HepG2 (cell line): ENCODE results near the gene BCL2A1. TPM values are rescaled to one million over a fixed set of nuclear protein-coding genes. Genes with fewer than 3 reads are reported as not detected.
A peak's percentile ranks its signal among the peaks of the same experiment; 100 is the strongest.

Experiments used
- AHR ChIP-seq: IDR thresholded peaks from 2 replicates; pipeline ENCODE4 v1.6.1; 2018; ENCODE audit warnings: missing genetic modification reagents, missing compliant biosample characterization
- ATRX ChIP-seq: sonication (generic); formaldehyde crosslinking; IDR thresholded peaks from 2 replicates; pipeline ENCODE4 v1.4.0; 2020; ENCODE audit warnings: missing genetic modification reagents, borderline replicate concordance
- CBX2 ChIP-seq, 2 experiments: fragments of 200-600 bp in 1 of 2; sonication (generic); formaldehyde crosslinking in 1 of 2; IDR thresholded peaks; 2 replicates each; pipeline versions ENCODE4 v1.7.0 to v1.8.1; 2018 to 2022; ENCODE audit warnings: low read depth in 2 of 2, low read length in 1 of 2, mild to moderate bottlenecking in 1 of 2, missing genetic modification reagents in 1 of 2
- ELF1 ChIP-seq: sonication (generic); formaldehyde crosslinking; IDR thresholded peaks from 2 replicates; pipeline ENCODE4 v1.4.0; 2020; ENCODE audit warnings: missing genetic modification reagents
- FOXO1 ChIP-seq: sonication (generic); formaldehyde crosslinking; IDR thresholded peaks from 2 replicates; pipeline ENCODE4 v1.4.0; 2020; ENCODE audit warnings: missing genetic modification reagents
- HOXA9 ChIP-seq: sonication (generic); formaldehyde crosslinking; IDR thresholded peaks from 2 replicates; pipeline ENCODE4 v1.8.1; 2022; ENCODE audit warnings: missing genetic modification reagents, mild to moderate bottlenecking, moderate library complexity, borderline replicate concordance
- MED8 ChIP-seq: sonication (generic); formaldehyde crosslinking; IDR thresholded peaks from 2 replicates; pipeline ENCODE4 v1.8.1; 2023; ENCODE audit warnings: mild to moderate bottlenecking, missing genetic modification reagents; ENCODE audit not compliant: insufficient replicate concordance
- NBN ChIP-seq: fragments of 450-650 bp; conservative IDR thresholded peaks from 2 replicates; pipeline ENCODE4 v1.6.1; 2017
- PRMT3 ChIP-seq: sonication (generic); formaldehyde crosslinking; IDR thresholded peaks from 2 replicates; pipeline ENCODE4 v1.8.1; 2022; ENCODE audit warnings: low read depth, mild to moderate bottlenecking, moderate library complexity, missing genetic modification reagents, borderline replicate concordance
- PTBP1 ChIP-seq: fragments of 200-400 bp; formaldehyde crosslinking; IDR thresholded peaks from 2 replicates; pipeline ENCODE4 v1.6.1; 2018; ENCODE audit warnings: low read length, low read depth; ENCODE audit not compliant: poor library complexity, severe bottlenecking
- RCOR2 ChIP-seq: IDR thresholded peaks from 2 replicates; pipeline ENCODE4 v1.6.1; 2016; ENCODE audit warnings: missing biosample characterization, missing genetic modification reagents
- SP5 ChIP-seq: IDR thresholded peaks from 2 replicates; pipeline ENCODE4 v1.6.1; 2016; ENCODE audit warnings: low read depth, borderline replicate concordance
- THAP11 ChIP-seq: IDR thresholded peaks from 2 replicates; pipeline ENCODE4 v1.6.1; 2016; ENCODE audit warnings: missing biosample characterization, missing genetic modification reagents
- ZBTB20 ChIP-seq: sonication (generic); formaldehyde crosslinking; IDR thresholded peaks from 2 replicates; pipeline ENCODE4 v1.8.1; 2023; ENCODE audit warnings: missing genetic modification reagents, low read depth, mild to moderate bottlenecking, borderline replicate concordance
- ZNF292 ChIP-seq: sonication (generic); formaldehyde crosslinking; IDR thresholded peaks from 2 replicates; pipeline ENCODE4 v1.8.1; 2022; ENCODE audit warnings: mild to moderate bottlenecking, low read depth, missing genetic modification reagents, borderline replicate concordance
- ZNF34 ChIP-seq: sonication (generic); formaldehyde crosslinking; IDR thresholded peaks from 2 replicates; pipeline ENCODE4 v1.4.0; 2020; ENCODE audit warnings: mild to moderate bottlenecking, missing genetic modification reagents, borderline replicate concordance
- ZNF546 ChIP-seq: sonication (generic); formaldehyde crosslinking; conservative IDR thresholded peaks from 2 replicates; pipeline ENCODE4 v1.8.1; 2023; ENCODE audit warnings: mild to moderate bottlenecking, missing genetic modification reagents
- ZNF615 ChIP-seq: sonication (generic); formaldehyde crosslinking; IDR thresholded peaks from 2 replicates; pipeline ENCODE4 v1.5.0; 2020; ENCODE audit warnings: mild to moderate bottlenecking, missing genetic modification reagents, borderline replicate concordance
- ZNF703 ChIP-seq: sonication (generic); formaldehyde crosslinking; IDR thresholded peaks from 2 replicates; pipeline ENCODE4 v1.5.1; 2020; ENCODE audit warnings: missing genetic modification reagents, mild to moderate bottlenecking, moderate library complexity, borderline replicate concordance
- ZNF724P ChIP-seq: sonication (generic); formaldehyde crosslinking; IDR thresholded peaks from 2 replicates; pipeline ENCODE4 v1.8.0; 2022; ENCODE audit warnings: missing genetic modification reagents, borderline replicate concordance
- ZNF780A ChIP-seq: sonication (generic); formaldehyde crosslinking; IDR thresholded peaks from 2 replicates; pipeline ENCODE4 v1.8.0; 2022; ENCODE audit warnings: mild to moderate bottlenecking, missing genetic modification reagents, moderate library complexity
- polyA plus RNA-seq, 8 experiments: library from polyadenylated mRNA; depleted of rRNA in 3 of 8; stranded (reverse) in 7 of 8; unstranded in 1 of 8; fragments of >200 nt; fragmentation: Illumina TruSeq in 4 of 8; extraction: Trizol in 4 of 8; gene quantifications; 2 replicates each; pipeline versions ENCODE4 v1.2.1 to v1.2.3, GENCODE V29; 2011 to 2016; ENCODE audit warnings: low read depth in 4 of 8, missing spikeins in 1 of 8, mixed read lengths in 1 of 8; ENCODE audit not compliant: insufficient read depth in 1 of 8
- total RNA-seq, 5 experiments: library from RNA; depleted of rRNA; stranded (reverse); fragments of >200 nt; fragmentation: Illumina TruSeq; extraction: Trizol; gene quantifications; 2 replicates each; pipeline ENCODE4 v1.2.3, GENCODE V29; 2016; ENCODE audit warnings: low read depth in 1 of 5
- TF ChIP-seq, protein P1 (sequence below): sonication (generic); formaldehyde crosslinking; IDR thresholded peaks from 2 replicates; pipeline ENCODE4 v1.5.0; 2020; ENCODE audit warnings: missing genetic modification reagents
- TF ChIP-seq, protein P2 (sequence below): sonication (generic); formaldehyde crosslinking; IDR thresholded peaks from 2 replicates; pipeline ENCODE4 v1.4.0; 2020; ENCODE audit warnings: missing genetic modification reagents, borderline replicate concordance
- TF ChIP-seq, protein P3 (sequence below): sonication (generic); formaldehyde crosslinking; IDR thresholded peaks from 2 replicates; pipeline ENCODE4 v1.8.1; 2023; ENCODE audit warnings: mild to moderate bottlenecking, inconsistent platforms, moderate library complexity, missing genetic modification reagents, borderline replicate concordance
- TF ChIP-seq, protein P4 (sequence below): sonication (generic); formaldehyde crosslinking; IDR thresholded peaks from 2 replicates; pipeline ENCODE4 v1.5.1; 2020; ENCODE audit warnings: missing genetic modification reagents, mild to moderate bottlenecking, borderline replicate concordance

BCL2A1 gene
- total and polyA plus RNA-seq, 2 of the 13 experiments (the other 11 are each of a cell fraction or from before 2014, with no cell fraction given), result 0.08 to 0.31 TPM

DNA sequence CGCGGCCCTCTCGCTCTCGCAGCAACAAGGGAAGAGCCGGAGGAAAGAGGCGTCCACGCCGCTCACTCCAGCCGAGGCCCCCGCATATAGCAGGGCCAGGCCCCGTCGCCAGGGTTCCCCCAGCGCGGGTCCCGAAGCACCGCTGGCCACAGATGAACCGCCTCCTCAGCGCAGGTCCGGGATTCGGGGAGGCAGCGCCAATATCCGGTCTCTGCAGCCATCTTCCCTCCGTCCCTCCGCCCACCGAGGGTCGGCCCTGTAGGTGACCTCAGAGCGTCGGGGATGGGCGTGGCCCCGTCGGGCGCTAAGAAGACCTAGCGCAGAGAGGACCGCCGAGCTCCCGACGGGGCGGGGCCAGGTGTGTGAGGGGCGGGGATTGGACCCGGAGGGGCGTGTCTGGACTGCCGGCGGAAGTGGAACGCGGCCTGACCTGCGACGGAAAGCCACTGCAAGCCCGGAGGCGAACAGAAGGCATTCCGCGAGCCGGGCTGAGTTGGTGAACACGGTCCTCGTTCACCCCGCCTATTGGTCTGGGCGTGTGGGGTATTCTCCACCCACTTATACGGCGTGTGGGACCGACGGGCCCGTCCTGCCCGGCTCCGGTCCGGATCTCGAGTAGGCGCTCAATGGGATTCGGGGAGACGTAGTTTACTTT, 47.4 kb downstream of the BCL2A1 start (continued):
- TF ChIP-seq PTBP1 (no peak), NBN (no peak), PRMT3 (no peak), RCOR2 (CRISPR knock-in tag) (no peak), ATRX (CRISPR knock-in tag) (no peak), ZNF292 (CRISPR knock-in tag) (peak; percentile 67; the same call in 1 of the 2 replicates), ELF1 (CRISPR knock-in tag) (peak; percentile 82), ZNF546 (CRISPR knock-in tag) (no peak), ZNF780A (CRISPR knock-in tag) (no peak), ZNF615 (CRISPR knock-in tag) (no peak), AHR (CRISPR knock-in tag) (no peak), HOXA9 (CRISPR knock-in tag) (no peak), ZNF703 (CRISPR knock-in tag) (no peak), ZNF724P (CRISPR knock-in tag) (0 out of 2 replicates have a peak, but pooled peaks have one; percentile 49), ZBTB20 (CRISPR knock-in tag) (no peak; the same call in 1 of the 2 replicates), SP5 (CRISPR knock-in tag) (no peak; the same call in 1 of the 2 replicates), CBX2 (IDR thresholded peaks at IDR 0.05; ENCODE audit: low read depth, low read length) (no peak), CBX2 (CRISPR knock-in tag; IDR thresholded peaks at IDR 0.05; ENCODE audit: low read depth) (no peak), MED8 (no peak), THAP11 (CRISPR knock-in tag) (peak; percentile 71), ZNF34 (no peak), FOXO1 (CRISPR knock-in tag) (no peak; the same call in 1 of the 2 replicates)
- TF ChIP-seq, protein P1, sequence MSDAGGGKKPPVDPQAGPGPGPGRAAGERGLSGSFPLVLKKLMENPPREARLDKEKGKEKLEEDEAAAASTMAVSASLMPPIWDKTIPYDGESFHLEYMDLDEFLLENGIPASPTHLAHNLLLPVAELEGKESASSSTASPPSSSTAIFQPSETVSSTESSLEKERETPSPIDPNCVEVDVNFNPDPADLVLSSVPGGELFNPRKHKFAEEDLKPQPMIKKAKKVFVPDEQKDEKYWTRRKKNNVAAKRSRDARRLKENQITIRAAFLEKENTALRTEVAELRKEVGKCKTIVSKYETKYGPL (CRISPR knock-in tag), result no peak
- TF ChIP-seq, protein P2, sequence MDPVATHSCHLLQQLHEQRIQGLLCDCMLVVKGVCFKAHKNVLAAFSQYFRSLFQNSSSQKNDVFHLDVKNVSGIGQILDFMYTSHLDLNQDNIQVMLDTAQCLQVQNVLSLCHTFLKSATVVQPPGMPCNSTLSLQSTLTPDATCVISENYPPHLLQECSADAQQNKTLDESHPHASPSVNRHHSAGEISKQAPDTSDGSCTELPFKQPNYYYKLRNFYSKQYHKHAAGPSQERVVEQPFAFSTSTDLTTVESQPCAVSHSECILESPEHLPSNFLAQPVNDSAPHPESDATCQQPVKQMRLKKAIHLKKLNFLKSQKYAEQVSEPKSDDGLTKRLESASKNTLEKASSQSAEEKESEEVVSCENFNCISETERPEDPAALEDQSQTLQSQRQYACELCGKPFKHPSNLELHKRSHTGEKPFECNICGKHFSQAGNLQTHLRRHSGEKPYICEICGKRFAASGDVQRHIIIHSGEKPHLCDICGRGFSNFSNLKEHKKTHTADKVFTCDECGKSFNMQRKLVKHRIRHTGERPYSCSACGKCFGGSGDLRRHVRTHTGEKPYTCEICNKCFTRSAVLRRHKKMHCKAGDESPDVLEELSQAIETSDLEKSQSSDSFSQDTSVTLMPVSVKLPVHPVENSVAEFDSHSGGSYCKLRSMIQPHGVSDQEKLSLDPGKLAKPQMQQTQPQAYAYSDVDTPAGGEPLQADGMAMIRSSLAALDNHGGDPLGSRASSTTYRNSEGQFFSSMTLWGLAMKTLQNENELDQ, result 0 out of 2 replicates have a peak, but pooled peaks have one; percentile 41
- TF ChIP-seq, protein P3, sequence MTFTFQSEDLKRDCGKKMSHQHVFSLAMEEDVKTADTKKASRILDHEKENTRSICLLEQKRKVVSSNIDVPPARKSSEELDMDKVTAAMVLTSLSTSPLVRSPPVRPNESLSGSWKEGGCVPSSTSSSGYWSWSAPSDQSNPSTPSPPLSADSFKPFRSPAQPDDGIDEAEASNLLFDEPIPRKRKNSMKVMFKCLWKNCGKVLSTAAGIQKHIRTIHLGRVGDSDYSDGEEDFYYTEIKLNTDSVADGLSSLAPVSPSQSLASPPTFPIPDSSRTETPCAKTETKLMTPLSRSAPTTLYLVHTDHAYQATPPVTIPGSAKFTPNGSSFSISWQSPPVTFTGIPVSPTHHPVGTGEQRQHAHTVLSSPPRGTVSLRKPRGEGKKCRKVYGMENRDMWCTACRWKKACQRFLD (CRISPR knock-in tag), result no peak
- TF ChIP-seq, protein P4, sequence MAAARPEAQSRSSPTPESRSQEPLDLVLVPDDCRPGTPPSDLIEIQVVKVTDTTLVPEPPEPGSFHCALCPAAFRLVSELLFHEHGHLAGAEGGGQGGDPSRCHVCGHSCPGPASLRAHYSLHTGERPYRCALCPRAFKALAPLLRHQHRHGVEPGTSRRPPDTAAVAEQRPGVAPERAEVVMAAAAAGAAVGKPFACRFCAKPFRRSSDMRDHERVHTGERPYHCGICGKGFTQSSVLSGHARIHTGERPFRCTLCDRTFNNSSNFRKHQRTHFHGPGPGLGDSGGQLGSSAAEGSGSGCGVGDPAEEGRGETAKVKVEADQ (CRISPR knock-in tag), result no peak
